ENCODE results near the gene PUS7L. TPM values are rescaled to one million over a fixed set of nuclear protein-coding genes. Genes with fewer than 3 reads are reported as not detected.
"Not testable (repeated sequence)": the region's sequence is repeated elsewhere in the genome, so short reads cannot be mapped to it uniquely, and the experiment has no call there.

PUS7L gene
- total RNA-seq, 1 donor from 2014 or later = 14.4 TPM

- Mint-ChIP-seq H3K4me3 (ENCODE audit: low read depth) (no peak overlapping the region), H3K27me3 (no peaks in the 10 kb centered on the region), H3K9me3 (ENCODE audit: low read depth) (no peaks in the 10 kb centered on the region), H3K4me1 (ENCODE audit: low read depth) (peaks cover 8% of the 10 kb centered on the region), H3K36me3 (ENCODE audit: insufficient read depth) (no peaks in the 10 kb centered on the region), H3K27ac (no peak overlapping the region)
- no peak for DNase-seq (ENCODE audit: low spot score, unreplicated experiment)
- TF ChIP-seq CTCF (IDR thresholded peaks at IDR 0.05; ENCODE audit: unreplicated experiment) = no peak
Observed at GRCh38 chr12:43761500-43761899, 2.9 kb upstream of the PUS7L start.

- no peak for TF ChIP-seq CTCF (IDR thresholded peaks at IDR 0.05; ENCODE audit: unreplicated experiment)
- H3K27me3 Mint-ChIP-seq = no peaks in the 10 kb centered on the region
- H3K27ac Mint-ChIP-seq = peak overlapping the region; percentile 0
- H3K4me1 Mint-ChIP-seq (ENCODE audit: low read depth) = peaks cover 8% of the 10 kb centered on the region
- no peak for DNase-seq (ENCODE audit: low spot score, unreplicated experiment)
- H3K9me3 Mint-ChIP-seq (ENCODE audit: low read depth) = no peaks in the 10 kb centered on the region
- peak overlapping the region; percentile 90 for H3K4me3 Mint-ChIP-seq (ENCODE audit: low read depth)
- H3K36me3 Mint-ChIP-seq (ENCODE audit: insufficient read depth) = no peaks in the 10 kb centered on the region
Observed at GRCh38 chr12:43760396-43760795, 1.8 kb upstream of the PUS7L start.

- Mint-ChIP-seq H3K4me1 (ENCODE audit: low read depth) (peaks cover 8% of the 10 kb centered on the region), H3K27ac (peak overlapping the region; percentile 83), H3K4me3 (ENCODE audit: low read depth) (peak overlapping the region; percentile 90), H3K27me3 (no peaks in the 10 kb centered on the region), H3K36me3 (ENCODE audit: insufficient read depth) (peaks cover 3% of the 10 kb centered on the region), H3K9me3 (ENCODE audit: low read depth) (no peaks in the 10 kb centered on the region)
- TF ChIP-seq CTCF (IDR thresholded peaks at IDR 0.05; ENCODE audit: unreplicated experiment) = no peak
- DNase-seq (ENCODE audit: low spot score, unreplicated experiment) = peak; percentile 15
Observed at GRCh38 chr12:43758247-43758727, 303 bp downstream of the PUS7L start.

GRCh38 chr12:43754015-43754414, 4.6 kb downstream of the PUS7L start:
- Mint-ChIP-seq H3K9me3 (ENCODE audit: low read depth) (no peaks in the 10 kb centered on the region), H3K36me3 (ENCODE audit: insufficient read depth) (peaks cover 8% of the 10 kb centered on the region), H3K4me1 (ENCODE audit: low read depth) (peaks cover 3% of the 10 kb centered on the region), H3K4me3 (ENCODE audit: low read depth) (no peak overlapping the region), H3K27me3 (no peaks in the 10 kb centered on the region), H3K27ac (no peak overlapping the region)
- DNase-seq (ENCODE audit: low spot score, unreplicated experiment) = no peak
- TF ChIP-seq CTCF (IDR thresholded peaks at IDR 0.05; ENCODE audit: unreplicated experiment) = no peak

GRCh38 chr12:43751360-43751759, 7.2 kb downstream of the PUS7L start:
- not testable (repeated sequence) for H3K4me1 Mint-ChIP-seq (ENCODE audit: low read depth); DNase-seq (ENCODE audit: low spot score, unreplicated experiment); H3K9me3 Mint-ChIP-seq (ENCODE audit: low read depth); H3K36me3 Mint-ChIP-seq (ENCODE audit: insufficient read depth); H3K27ac Mint-ChIP-seq; H3K4me3 Mint-ChIP-seq (ENCODE audit: low read depth); H3K27me3 Mint-ChIP-seq

- DNase-seq (ENCODE audit: low spot score, unreplicated experiment) = no peak
- Mint-ChIP-seq H3K36me3 (ENCODE audit: insufficient read depth) (peaks cover 8% of the 10 kb centered on the region), H3K9me3 (ENCODE audit: low read depth) (no peaks in the 10 kb centered on the region), H3K27ac (no peak overlapping the region), H3K4me1 (ENCODE audit: low read depth) (no peaks in the 10 kb centered on the region), H3K27me3 (no peaks in the 10 kb centered on the region), H3K4me3 (ENCODE audit: low read depth) (no peak overlapping the region)
- no peak for TF ChIP-seq CTCF (IDR thresholded peaks at IDR 0.05; ENCODE audit: unreplicated experiment)
Observed at GRCh38 chr12:43750814-43751213, 7.8 kb downstream of the PUS7L start.
